Fibroblast of lung (primary cell): ENCODE measurements around the gene IL26. TPM values are rescaled to one million over a fixed set of nuclear protein-coding genes. Genes with fewer than 3 reads are reported as not detected.

Experiments
- DNase-seq, 2 donors: peaks; one replicate each; pipeline versions ENCODE4 v3.0.0 to v3.0.0-alpha.2; 2010; ENCODE audit warnings: low read depth in 2 of 2
- H2AFZ ChIP-seq: 2 replicates; pipeline ENCODE4 v1.5.1; 2012; ENCODE audit warnings: low read length, control low read depth, inconsistent platforms
- H3K27ac ChIP-seq: 2 replicates; pipeline ENCODE4 v1.5.1; 2011; ENCODE audit warnings: low read length, control low read depth; ENCODE audit not compliant: insufficient read depth
- H3K27me3 ChIP-seq: 2 replicates; pipeline ENCODE4 v1.5.1; 2011; ENCODE audit warnings: mild to moderate bottlenecking, low read length; ENCODE audit not compliant: control insufficient read depth, insufficient read depth
- H3K36me3 ChIP-seq: 2 replicates; pipeline ENCODE4 v1.5.1; 2011; ENCODE audit warnings: low read length; ENCODE audit not compliant: control insufficient read depth, insufficient read depth
- H3K4me1 ChIP-seq: 2 replicates; pipeline ENCODE4 v1.5.1; 2011; ENCODE audit warnings: low read length; ENCODE audit not compliant: control insufficient read depth, insufficient read depth; ENCODE audit errors: extremely low read depth
- H3K4me2 ChIP-seq: 2 replicates; pipeline ENCODE4 v1.5.1; 2011; ENCODE audit warnings: low read length, control low read depth; ENCODE audit not compliant: insufficient read depth; ENCODE audit errors: extremely low read depth
- H3K4me3 ChIP-seq, 4 experiments: fragments of 200-600 bp in 1 of 4; sonication (generic) in 1 of 4; replicated peaks in 1 of 4; 2 replicates each; pipeline ENCODE4 v1.5.1; 2011 to 2016; ENCODE audit warnings: low read length in 4 of 4, low read depth in 3 of 4, mild to moderate bottlenecking in 3 of 4, control low read depth in 2 of 4, inconsistent platforms in 1 of 4, mixed read lengths in 1 of 4; ENCODE audit not compliant: insufficient read depth in 1 of 4; ENCODE audit errors: control extremely low read depth in 1 of 4
- H3K79me2 ChIP-seq: 2 replicates; pipeline ENCODE4 v1.5.1; 2012; ENCODE audit warnings: mild to moderate bottlenecking, low read length, inconsistent platforms; ENCODE audit not compliant: control insufficient read depth, insufficient read depth
- H3K9ac ChIP-seq: 2 replicates; pipeline ENCODE4 v1.5.1; 2011; ENCODE audit warnings: mild to moderate bottlenecking, low read length, control low read depth; ENCODE audit not compliant: insufficient read depth
- H3K9me3 ChIP-seq: 2 replicates; pipeline ENCODE4 v1.5.1; 2012; ENCODE audit warnings: low read depth, low read length; ENCODE audit not compliant: control insufficient read depth, insufficient read depth
- H4K20me1 ChIP-seq: 2 replicates; pipeline ENCODE4 v1.5.1; 2011; ENCODE audit warnings: low read length; ENCODE audit not compliant: control insufficient read depth, insufficient read depth; ENCODE audit errors: extremely low read depth
- CTCF ChIP-seq, 2 donors: IDR thresholded peaks in 1 of 2; conservative IDR thresholded peaks in 1 of 2; 1 replicate in 1 of 2; 2 replicates in 1 of 2; pipeline ENCODE4 v1.5.1; 2011 to 2012; ENCODE audit warnings: low read length in 2 of 2, control low read depth in 1 of 2, inconsistent platforms in 1 of 2, low read depth in 1 of 2, mild to moderate bottlenecking in 1 of 2
- EZH2 ChIP-seq: IDR thresholded peaks from 2 replicates; pipeline ENCODE4 v1.5.1; 2012; ENCODE audit warnings: low read length, control low read depth, mild to moderate bottlenecking; ENCODE audit errors: missing control alignments
- polyA plus RNA-seq, 2 donors: library from polyadenylated mRNA; depleted of rRNA in 1 of 2; stranded (reverse) in 1 of 2; unstranded in 1 of 2; fragments of >200 nt; gene quantifications; 2 replicates each; pipeline ENCODE4 v1.2.1, GENCODE V29; 2011 to 2012; ENCODE audit warnings: missing spikeins in 1 of 2
- total RNA-seq: library from RNA; depleted of rRNA; stranded (reverse); fragments of >200 nt; gene quantifications from 2 replicates; pipeline ENCODE4 v1.2.1, GENCODE V29; 2014

The IL26 gene
- total and polyA plus RNA-seq, 2 donors (not counting 1 experiment from before 2014, with no cell fraction given): not detected

- Histone ChIP-seq H3K36me3 (no peaks in the 10 kb centered on the region), H3K4me1 (peaks cover 11% of the 10 kb centered on the region), H3K79me2 (no peaks in the 10 kb centered on the region), H3K27ac (peak overlapping the region; percentile 30), H4K20me1 (no peaks in the 10 kb centered on the region), H2AFZ (no peak overlapping the region), H3K9ac (no peak overlapping the region), H3K27me3 (no peaks in the 10 kb centered on the region), H3K4me2 (peak overlapping the region; percentile 33), H3K9me3 (no peaks in the 10 kb centered on the region), H3K4me3 (no peak overlapping the region)
- DNase-seq: peak; percentile 77 to 89
- TF ChIP-seq EZH2: no peak
- no peak for TF ChIP-seq CTCF (conservative IDR thresholded peaks at IDR 0.05 in 1 of 2, IDR thresholded peaks at IDR 0.05 in 1 of 2; ENCODE audit: low read depth in 1 of 2, low read length in 2 of 2)
Measured at GRCh38 chr12:68240079-68240478, 14.5 kb upstream of the IL26 start.

GRCh38 chr12:68239309-68239982, 13.8 kb upstream of the IL26 start:
- no peaks in the 10 kb centered on the region for H3K9me3 ChIP-seq
- no peak overlapping the region for H3K4me3 ChIP-seq
- H3K4me1 ChIP-seq: peaks cover 11% of the 10 kb centered on the region
- no peak overlapping the region for H3K9ac ChIP-seq
- no peak overlapping the region for H3K4me2 ChIP-seq
- no peak for DNase-seq
- peak overlapping the region; percentile 26 for H3K27ac ChIP-seq
- no peaks in the 10 kb centered on the region for H4K20me1 ChIP-seq
- no peaks in the 10 kb centered on the region for H3K36me3 ChIP-seq
- no peak overlapping the region for H2AFZ ChIP-seq
- H3K27me3 ChIP-seq: no peaks in the 10 kb centered on the region
- TF ChIP-seq EZH2: no peak
- no peak for TF ChIP-seq CTCF (conservative IDR thresholded peaks at IDR 0.05 in 1 of 2, IDR thresholded peaks at IDR 0.05 in 1 of 2; ENCODE audit: low read depth in 1 of 2, low read length in 2 of 2)
- no peaks in the 10 kb centered on the region for H3K79me2 ChIP-seq

- no peaks in the 10 kb centered on the region for H4K20me1 ChIP-seq
- no peak overlapping the region for H3K9ac ChIP-seq
- H3K27me3 ChIP-seq: peaks cover 2% of the 10 kb centered on the region
- H2AFZ ChIP-seq: no peak overlapping the region
- no peak overlapping the region for H3K4me3 ChIP-seq
- no peak overlapping the region for H3K27ac ChIP-seq
- H3K36me3 ChIP-seq: no peaks in the 10 kb centered on the region
- H3K4me1 ChIP-seq: peaks cover 11% of the 10 kb centered on the region
- H3K4me2 ChIP-seq: no peak overlapping the region
- no peak for TF ChIP-seq EZH2
- TF ChIP-seq CTCF (conservative IDR thresholded peaks at IDR 0.05 in 1 of 2, IDR thresholded peaks at IDR 0.05 in 1 of 2; ENCODE audit: low read depth in 1 of 2, low read length in 2 of 2): no peak
- H3K9me3 ChIP-seq: no peaks in the 10 kb centered on the region
- DNase-seq: peak in 1 of 2 donors; percentile 59
- no peaks in the 10 kb centered on the region for H3K79me2 ChIP-seq
Measured at GRCh38 chr12:68237619-68238018, 12.0 kb upstream of the IL26 start.
